Umbilical cord (tissue), 1 donor: ENCODE results near the gene C20orf144. TPM values are rescaled to one million over a fixed set of nuclear protein-coding genes. Genes with fewer than 3 reads are reported as not detected.

ENCODE experiments used
- total RNA-seq: library from RNA; depleted of rRNA; stranded (reverse); fragments of >200 nt; gene quantifications from one replicate; pipeline ENCODE4 v1.2.3, GENCODE V29; 2014; ENCODE audit warnings: low replicate concordance; ENCODE audit not compliant: insufficient read depth

The C20orf144 gene
- total RNA-seq, 1 donor from 2014 or later: not detected

Other genes with a start within 250 kb of the C20orf144 start
- 28.2 TPM for gene SNTA1, start 218.6 kb upstream of the C20orf144 start, total RNA-seq
- 8.2 TPM for gene CBFA2T2, start 172.2 kb upstream of the C20orf144 start, total RNA-seq
- not detected for gene ACTL10, start 4.6 kb downstream of the C20orf144 start, total RNA-seq
- gene NECAB3, start 12.1 kb downstream of the C20orf144 start, total RNA-seq: 15.6 TPM
- gene E2F1, start 24.1 kb downstream of the C20orf144 start, total RNA-seq: 8.7 TPM
- gene PXMP4, start 58.0 kb downstream of the C20orf144 start, total RNA-seq: 11.3 TPM
- 0.72 TPM for gene ZNF341, start 69.7 kb downstream of the C20orf144 start, total RNA-seq
- gene CHMP4B, start 149.0 kb downstream of the C20orf144 start, total RNA-seq: 24.6 TPM